ENCODE data around the gene VPS37C.
"Not testable (repeated sequence)": the region's sequence is repeated elsewhere in the genome, so short reads cannot be mapped to it uniquely, and the experiment has no call there.

The VPS37C gene

GRCh38 chr11:61174949-61175348, 13.7 kb upstream of the VPS37C start:
- DNase-seq (ENCODE audit: low read depth) = no peak

GRCh38 chr11:61174273-61174672, 13.0 kb upstream of the VPS37C start:
- DNase-seq (ENCODE audit: low read depth) = no peak

- no peak for DNase-seq (ENCODE audit: low read depth)
Measured at GRCh38 chr11:61173456-61173855, 12.2 kb upstream of the VPS37C start.

- DNase-seq (ENCODE audit: low read depth) = no peak
Measured at GRCh38 chr11:61172888-61173287, 11.7 kb upstream of the VPS37C start.

- no peak for DNase-seq (ENCODE audit: low read depth)
Measured at GRCh38 chr11:61172356-61172755, 11.1 kb upstream of the VPS37C start.

- DNase-seq (ENCODE audit: low read depth) = no peak
Measured at GRCh38 chr11:61171907-61172306, 10.7 kb upstream of the VPS37C start.

GRCh38 chr11:61170566-61170965, 9.3 kb upstream of the VPS37C start:
- DNase-seq (ENCODE audit: low read depth) = no peak

GRCh38 chr11:61168800-61169199, 7.6 kb upstream of the VPS37C start:
- DNase-seq (ENCODE audit: low read depth) = no peak

GRCh38 chr11:61168042-61168688, 6.9 kb upstream of the VPS37C start:
- DNase-seq (ENCODE audit: low read depth) = no peak

- DNase-seq (ENCODE audit: low read depth) = not testable (repeated sequence)
Measured at GRCh38 chr11:61166331-61166730, 5.1 kb upstream of the VPS37C start.

- DNase-seq (ENCODE audit: low read depth) = not testable (repeated sequence)
Measured at GRCh38 chr11:61165785-61166184, 4.6 kb upstream of the VPS37C start.

- DNase-seq (ENCODE audit: low read depth) = no peak
Measured at GRCh38 chr11:61164606-61165424, 3.6 kb upstream of the VPS37C start.

- DNase-seq (ENCODE audit: low read depth) = no peak
Measured at GRCh38 chr11:61163714-61164605, 2.7 kb upstream of the VPS37C start.

GRCh38 chr11:61163021-61163420, 1.8 kb upstream of the VPS37C start:
- no peak for DNase-seq (ENCODE audit: low read depth)

GRCh38 chr11:61162092-61162941, 1.1 kb upstream of the VPS37C start:
- DNase-seq (ENCODE audit: low read depth) = peak; percentile 28

GRCh38 chr11:61160487-61161189, 588 bp downstream of the VPS37C start:
- peak; percentile 17 for DNase-seq (ENCODE audit: low read depth)

- DNase-seq (ENCODE audit: low read depth) = peak; percentile 88
Measured at GRCh38 chr11:61158691-61159381, 2.4 kb downstream of the VPS37C start.

GRCh38 chr11:61157743-61158142, 3.5 kb downstream of the VPS37C start:
- DNase-seq (ENCODE audit: low read depth) = no peak

- no peak for DNase-seq (ENCODE audit: low read depth)
Measured at GRCh38 chr11:61155741-61156140, 5.5 kb downstream of the VPS37C start.

GRCh38 chr11:61155312-61155711, 5.9 kb downstream of the VPS37C start:
- DNase-seq (ENCODE audit: low read depth) = no peak

Data from iris pigment epithelial cell (primary cell).